ENCODE data around the gene WWOX. TPM values are rescaled to one million over a fixed set of nuclear protein-coding genes. Genes with fewer than 3 reads are reported as not detected.
"Not testable (repeated sequence)": the region's sequence is repeated elsewhere in the genome, so short reads cannot be mapped to it uniquely, and the experiment has no call there.

The WWOX gene
- total RNA-seq, 1 donor from 2014 or later, result 12.6 TPM

- Histone ChIP-seq H3K27me3 (ENCODE audit: control insufficient read depth, insufficient read depth, low read length) (no peaks in the 10 kb centered on the region), H3K36me3 (ENCODE audit: control insufficient read depth, insufficient read depth, low read length) (no peaks in the 10 kb centered on the region), H3K4me3 (ENCODE audit: low read depth, low read length) (no peak overlapping the region)
- FAIRE-seq (no peak), DNase-seq (ENCODE audit: low read depth) (peak; percentile 55)
- TF ChIP-seq CTCF (IDR thresholded peaks at IDR 0.05; ENCODE audit: insufficient read depth, low read length, severe bottlenecking), result no peak
These were observed 585.4 kb downstream of the WWOX start for GRCh38 chr16:78684655-78685375.

- Histone ChIP-seq H3K4me3 (ENCODE audit: low read depth, low read length) (no peak overlapping the region), H3K27me3 (ENCODE audit: control insufficient read depth, insufficient read depth, low read length) (no peaks in the 10 kb centered on the region), H3K36me3 (ENCODE audit: control insufficient read depth, insufficient read depth, low read length) (no peaks in the 10 kb centered on the region)
- DNase-seq (ENCODE audit: low read depth) (no peak), FAIRE-seq (no peak)
- TF ChIP-seq CTCF (IDR thresholded peaks at IDR 0.05; ENCODE audit: insufficient read depth, low read length, severe bottlenecking), result no peak
These were observed 587.1 kb downstream of the WWOX start for GRCh38 chr16:78686601-78687000.

GRCh38 chr16:78689028-78689427, 589.6 kb downstream of the WWOX start:
- H3K4me3 ChIP-seq (ENCODE audit: low read depth, low read length), result no peak overlapping the region
- DNase-seq (ENCODE audit: low read depth), result no peak
- TF ChIP-seq CTCF (IDR thresholded peaks at IDR 0.05; ENCODE audit: insufficient read depth, low read length, severe bottlenecking), result no peak
- FAIRE-seq, result no peak
- no peaks in the 10 kb centered on the region for H3K27me3 ChIP-seq (ENCODE audit: control insufficient read depth, insufficient read depth, low read length)
- H3K36me3 ChIP-seq (ENCODE audit: control insufficient read depth, insufficient read depth, low read length), result no peaks in the 10 kb centered on the region

- Histone ChIP-seq H3K36me3 (ENCODE audit: control insufficient read depth, insufficient read depth, low read length) (no peaks in the 10 kb centered on the region), H3K27me3 (ENCODE audit: control insufficient read depth, insufficient read depth, low read length) (no peaks in the 10 kb centered on the region), H3K4me3 (ENCODE audit: low read depth, low read length) (no peak overlapping the region)
- no peak for DNase-seq (ENCODE audit: low read depth)
- no peak for TF ChIP-seq CTCF (IDR thresholded peaks at IDR 0.05; ENCODE audit: insufficient read depth, low read length, severe bottlenecking)
- no peak for FAIRE-seq
These were observed 590.1 kb downstream of the WWOX start for GRCh38 chr16:78689536-78689935.

- no peaks in the 10 kb centered on the region for H3K27me3 ChIP-seq (ENCODE audit: control insufficient read depth, insufficient read depth, low read length)
- no peak for FAIRE-seq
- no peaks in the 10 kb centered on the region for H3K36me3 ChIP-seq (ENCODE audit: control insufficient read depth, insufficient read depth, low read length)
- no peak overlapping the region for H3K4me3 ChIP-seq (ENCODE audit: low read depth, low read length)
- no peak for TF ChIP-seq CTCF (IDR thresholded peaks at IDR 0.05; ENCODE audit: insufficient read depth, low read length, severe bottlenecking)
- no peak for DNase-seq (ENCODE audit: low read depth)
These were observed 591.1 kb downstream of the WWOX start for GRCh38 chr16:78690510-78690909.

GRCh38 chr16:78691746-78692145, 592.3 kb downstream of the WWOX start:
- H3K27me3 ChIP-seq (ENCODE audit: control insufficient read depth, insufficient read depth, low read length); H3K36me3 ChIP-seq (ENCODE audit: control insufficient read depth, insufficient read depth, low read length); H3K4me3 ChIP-seq (ENCODE audit: low read depth, low read length); FAIRE-seq; DNase-seq (ENCODE audit: low read depth): not testable (repeated sequence)

All from bronchial epithelial cell (primary cell).